Measurements from ENCODE around the gene ANO3.
A peak's percentile ranks its signal among the peaks of the same experiment; 100 is the strongest.

Gene ANO3

GRCh38 chr11:26510164-26510563 lies 178.2 kb downstream of the ANO3 start:
- no peak for DNase-seq

- no peak for DNase-seq
These were observed 178.8 kb downstream of the ANO3 start for GRCh38 chr11:26510756-26511155.

GRCh38 chr11:26512196-26512595 lies 180.3 kb downstream of the ANO3 start:
- DNase-seq, result no peak

- DNase-seq, result no peak
These were observed 187.5 kb downstream of the ANO3 start for GRCh38 chr11:26519469-26519868.

- peak; percentile 41 for DNase-seq
These were observed 191.1 kb downstream of the ANO3 start for GRCh38 chr11:26522912-26523610.

- no peak for DNase-seq
These were observed 195.8 kb downstream of the ANO3 start for GRCh38 chr11:26527685-26528084.

GRCh38 chr11:26537341-26537740 lies 205.4 kb downstream of the ANO3 start:
- no peak for DNase-seq

GRCh38 chr11:26539517-26539916 lies 207.6 kb downstream of the ANO3 start:
- DNase-seq, result no peak

- DNase-seq, result no peak
These were observed 209.9 kb downstream of the ANO3 start for GRCh38 chr11:26541870-26542269.

GRCh38 chr11:26549176-26549575 lies 217.2 kb downstream of the ANO3 start:
- no peak for DNase-seq

GRCh38 chr11:26550022-26550421 lies 218.1 kb downstream of the ANO3 start:
- no peak for DNase-seq

GRCh38 chr11:26551186-26551801 lies 219.4 kb downstream of the ANO3 start:
- DNase-seq, result peak; percentile 34

GRCh38 chr11:26553182-26553581 lies 221.3 kb downstream of the ANO3 start:
- no peak for DNase-seq

- no peak for DNase-seq
These were observed 222.5 kb downstream of the ANO3 start for GRCh38 chr11:26554455-26554854.

- no peak for DNase-seq
These were observed 224.7 kb downstream of the ANO3 start for GRCh38 chr11:26556582-26556981.

- no peak for DNase-seq
These were observed 225.7 kb downstream of the ANO3 start for GRCh38 chr11:26557666-26558065.

- DNase-seq, result no peak
These were observed 226.3 kb downstream of the ANO3 start for GRCh38 chr11:26558190-26558589.

GRCh38 chr11:26569646-26570045 lies 237.7 kb downstream of the ANO3 start:
- DNase-seq, result no peak

GRCh38 chr11:26571861-26572654 lies 240.1 kb downstream of the ANO3 start, which contains the start of gene MUC15:
TSS of gene MUC15 (minus strand) at chr11:26572263. CDS start at chr11:26567094, 5,169 bp downstream.
- no peak for DNase-seq

- no peak for DNase-seq
These were observed 241.0 kb downstream of the ANO3 start for GRCh38 chr11:26572770-26573402.

GRCh38 chr11:26573896-26574295 lies 242.0 kb downstream of the ANO3 start:
- no peak for DNase-seq

- DNase-seq, result no peak
These were observed 244.0 kb downstream of the ANO3 start for GRCh38 chr11:26575946-26576345.

GRCh38 chr11:26578998-26579661 lies 247.2 kb downstream of the ANO3 start:
- peak; percentile 85 for DNase-seq
